LNCaP clone FGC (cell line): Measurements from ENCODE around the gene UBE2O.

Experiments
- DNase-seq: peaks from one replicate; pipeline ENCODE4 v3.0.0-alpha.2; 2011; ENCODE audit warnings: low read depth
- H3K4me3 ChIP-seq: 2 replicates; pipeline ENCODE4 v1.5.1; 2011; ENCODE audit warnings: mild to moderate bottlenecking, low read depth, low read length, control low read depth
- TF ChIP-seq, protein P1 (sequence below): IDR thresholded peaks from 2 replicates; pipeline ENCODE4 v1.5.1; 2012; ENCODE audit warnings: mild to moderate bottlenecking; ENCODE audit not compliant: control insufficient read depth, insufficient read depth; ENCODE audit errors: extremely low read depth

The UBE2O gene

DNA sequence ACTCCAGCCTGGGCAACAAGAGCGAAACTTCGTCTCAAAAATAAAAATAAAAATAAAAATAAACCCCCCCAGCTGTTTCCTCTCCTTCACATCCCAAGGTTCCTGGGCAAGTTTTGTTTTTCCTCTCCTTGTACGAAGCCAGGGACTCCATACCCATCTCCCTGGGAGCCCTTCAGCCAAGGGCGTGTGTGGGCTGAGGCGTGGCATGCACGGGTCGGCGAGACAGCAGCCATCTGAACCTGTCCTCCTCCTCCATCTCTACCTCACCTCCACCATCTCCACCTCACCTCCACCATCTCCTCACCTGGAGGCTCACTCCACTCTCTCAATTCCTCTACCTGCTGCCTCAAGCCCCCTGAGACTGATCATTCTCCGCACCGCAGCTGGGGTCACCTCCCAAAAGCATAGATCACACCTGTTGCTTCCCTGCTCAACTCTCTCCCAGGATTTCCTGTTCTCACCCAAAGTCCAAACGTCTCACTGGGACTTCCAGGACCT, 31.3 kb upstream of the UBE2O start:
- DNase-seq, result no peak
- no peak overlapping the region for H3K4me3 ChIP-seq
- TF ChIP-seq, protein P1, sequence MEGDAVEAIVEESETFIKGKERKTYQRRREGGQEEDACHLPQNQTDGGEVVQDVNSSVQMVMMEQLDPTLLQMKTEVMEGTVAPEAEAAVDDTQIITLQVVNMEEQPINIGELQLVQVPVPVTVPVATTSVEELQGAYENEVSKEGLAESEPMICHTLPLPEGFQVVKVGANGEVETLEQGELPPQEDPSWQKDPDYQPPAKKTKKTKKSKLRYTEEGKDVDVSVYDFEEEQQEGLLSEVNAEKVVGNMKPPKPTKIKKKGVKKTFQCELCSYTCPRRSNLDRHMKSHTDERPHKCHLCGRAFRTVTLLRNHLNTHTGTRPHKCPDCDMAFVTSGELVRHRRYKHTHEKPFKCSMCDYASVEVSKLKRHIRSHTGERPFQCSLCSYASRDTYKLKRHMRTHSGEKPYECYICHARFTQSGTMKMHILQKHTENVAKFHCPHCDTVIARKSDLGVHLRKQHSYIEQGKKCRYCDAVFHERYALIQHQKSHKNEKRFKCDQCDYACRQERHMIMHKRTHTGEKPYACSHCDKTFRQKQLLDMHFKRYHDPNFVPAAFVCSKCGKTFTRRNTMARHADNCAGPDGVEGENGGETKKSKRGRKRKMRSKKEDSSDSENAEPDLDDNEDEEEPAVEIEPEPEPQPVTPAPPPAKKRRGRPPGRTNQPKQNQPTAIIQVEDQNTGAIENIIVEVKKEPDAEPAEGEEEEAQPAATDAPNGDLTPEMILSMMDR, result no peak

DNA sequence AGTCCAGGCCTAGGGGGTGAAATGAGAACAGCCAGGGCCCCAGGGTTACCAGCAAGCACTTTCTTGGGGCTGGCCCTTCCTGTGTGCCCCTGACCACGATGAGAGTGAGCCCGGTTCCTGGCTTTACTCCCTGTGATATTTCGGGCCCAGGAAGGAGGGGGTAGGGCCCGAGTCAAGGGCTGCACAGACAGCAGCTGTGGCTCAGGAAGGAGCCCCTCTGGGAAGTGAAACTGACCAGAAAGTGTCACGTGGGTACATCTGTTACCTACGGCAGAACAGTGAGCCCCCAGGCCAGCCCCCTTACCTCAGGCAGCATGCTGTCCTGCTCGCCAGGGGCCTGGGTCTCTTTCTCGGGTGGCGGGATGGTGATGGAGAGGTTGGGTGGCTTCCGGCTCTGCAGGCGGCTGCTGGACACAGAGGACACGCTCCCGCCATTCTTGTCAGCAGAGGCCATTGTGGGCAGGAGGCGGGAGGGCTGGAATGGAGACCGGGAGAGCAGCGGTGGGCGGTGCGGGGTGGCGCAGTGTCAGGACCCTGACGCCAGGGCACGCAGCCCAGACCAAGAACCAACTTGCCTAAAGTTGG, 28.2 kb upstream of the UBE2O start:
- no peak overlapping the region for H3K4me3 ChIP-seq
- no peak for DNase-seq
- TF ChIP-seq, protein P1, result no peak

DNA sequence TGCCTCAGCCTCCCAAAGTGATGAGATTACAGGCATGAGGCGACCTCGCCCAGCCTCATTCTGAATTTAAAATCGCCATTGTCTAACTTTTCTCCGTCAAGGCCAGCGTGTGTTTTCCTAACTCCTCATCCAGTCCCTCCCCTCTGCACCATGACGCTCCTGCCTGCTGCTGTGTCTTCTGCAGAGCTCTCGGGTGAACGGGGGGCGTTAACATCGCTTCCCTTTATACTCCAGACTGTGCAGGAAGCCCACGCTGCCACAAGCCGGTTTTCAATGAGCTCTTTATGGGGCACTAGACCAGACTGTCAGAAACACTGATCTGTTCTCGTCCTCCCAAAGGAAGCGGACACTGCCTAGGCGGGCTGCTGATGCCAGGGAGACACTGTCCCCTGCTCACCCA, 27.7 kb upstream of the UBE2O start:
- H3K4me3 ChIP-seq, result no peak overlapping the region
- no peak for DNase-seq
- TF ChIP-seq, protein P1, result no peak

DNA sequence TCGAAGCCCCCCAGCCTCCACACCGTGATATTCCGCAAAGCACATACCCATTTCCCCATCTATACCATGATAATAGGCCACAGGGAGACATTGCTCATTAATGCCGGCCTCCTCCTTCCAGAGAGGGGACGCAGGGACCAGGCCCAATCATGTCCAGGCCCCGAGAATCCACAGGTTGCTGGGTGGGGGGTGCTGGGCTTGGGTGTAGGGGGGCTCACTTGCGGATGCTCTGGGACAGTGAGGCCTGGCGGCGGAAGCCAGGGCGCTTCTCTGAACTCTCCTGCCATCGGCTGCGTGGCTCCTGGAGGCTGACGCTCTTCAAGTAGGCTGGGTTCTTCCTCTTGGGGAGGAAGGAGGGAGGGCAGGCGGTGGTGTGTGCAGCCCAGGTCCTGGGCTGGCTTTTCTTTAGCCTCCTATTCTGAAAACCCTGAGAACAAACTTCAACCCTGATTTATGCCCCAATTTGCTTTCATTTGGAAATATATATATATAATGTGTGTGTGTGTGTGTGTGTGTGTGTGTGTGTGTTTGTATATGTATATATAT, 26.6 kb upstream of the UBE2O start:
- TF ChIP-seq, protein P1, result no peak
- no peak for DNase-seq
- H3K4me3 ChIP-seq, result no peak overlapping the region

DNA sequence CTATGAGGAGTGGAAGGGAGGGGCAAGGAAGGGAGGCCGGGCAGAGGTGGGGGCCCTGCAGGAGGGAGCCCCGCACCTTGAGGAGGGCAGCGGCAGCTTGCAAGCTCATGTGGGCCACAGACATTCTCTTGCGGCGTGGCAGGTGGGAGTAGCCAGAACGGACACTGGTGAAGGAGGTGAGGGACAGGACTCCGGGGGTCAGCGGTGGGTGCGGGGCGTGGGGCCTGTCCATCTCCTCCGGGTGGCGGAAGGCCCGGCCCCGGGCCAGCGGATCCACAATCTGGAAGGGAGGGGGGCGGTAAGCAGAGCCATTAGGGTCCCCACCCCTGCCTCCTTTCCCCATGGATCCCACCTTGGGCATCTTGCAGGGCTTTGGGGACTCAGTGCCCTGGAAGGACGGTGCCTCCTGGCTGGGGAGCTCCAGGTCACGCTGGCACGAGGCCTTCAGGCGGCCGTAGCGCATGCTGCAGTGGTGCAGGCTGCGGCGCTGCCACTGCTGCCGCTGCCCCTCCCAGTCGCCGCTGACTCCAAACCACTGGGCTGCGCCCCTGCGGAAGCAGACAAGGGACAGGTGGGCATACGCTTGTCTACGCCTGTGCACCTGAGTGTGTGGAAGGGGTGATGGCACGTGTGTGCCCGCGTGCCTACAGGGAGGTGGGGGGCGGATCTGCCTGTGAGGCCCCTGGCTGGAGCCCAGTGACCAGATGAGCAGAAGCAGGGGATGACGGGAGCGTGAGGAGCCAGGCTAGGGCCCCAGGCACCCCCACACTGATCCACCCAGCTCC, 26.0 kb upstream of the UBE2O start:
- TF ChIP-seq, protein P1, result no peak
- DNase-seq, result no peak
- H3K4me3 ChIP-seq, result no peak overlapping the region

DNA sequence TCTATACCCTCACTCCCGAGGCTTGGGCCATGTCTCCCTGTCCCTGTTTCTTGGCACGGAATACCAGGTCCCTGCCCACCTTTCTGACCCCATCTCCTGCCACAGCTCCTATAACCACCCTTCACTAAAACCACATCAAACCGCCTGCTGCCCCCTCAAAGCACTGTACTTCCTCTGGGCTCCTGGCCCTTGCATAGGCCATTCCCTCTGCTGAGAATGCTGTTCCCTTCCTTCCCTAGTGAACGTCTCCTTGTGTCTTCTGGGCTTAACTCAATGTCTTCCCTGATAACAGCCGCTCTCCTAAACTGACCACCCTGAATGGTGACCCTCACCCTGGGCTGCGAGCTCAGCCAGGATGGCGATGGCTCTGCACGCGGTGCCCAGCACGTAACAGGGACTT, 25.1 kb upstream of the UBE2O start:
- H3K4me3 ChIP-seq, result no peak overlapping the region
- TF ChIP-seq, protein P1, result no peak
- no peak for DNase-seq

DNA sequence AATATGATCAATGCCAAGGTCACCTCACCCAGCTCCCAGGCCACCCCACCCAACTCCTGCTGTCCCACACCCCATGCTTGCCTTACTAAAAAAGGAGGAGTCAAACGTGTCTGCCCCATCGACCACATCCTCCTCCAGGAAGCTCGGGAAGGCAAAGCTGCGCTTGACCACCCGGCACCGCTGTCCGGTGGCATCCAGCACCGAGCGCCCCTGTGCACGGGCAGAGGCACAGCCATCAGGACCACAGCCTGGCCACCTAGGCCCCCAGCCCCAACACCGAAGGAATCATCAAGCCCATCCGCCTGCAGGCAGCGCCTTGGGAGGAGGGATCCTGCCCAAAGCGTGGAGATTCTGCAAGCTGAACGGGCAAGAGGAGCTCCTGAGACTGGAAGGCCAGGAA, 24.6 kb upstream of the UBE2O start:
- TF ChIP-seq, protein P1, result no peak
- H3K4me3 ChIP-seq, result no peak overlapping the region
- DNase-seq, result no peak
